ENCODE results near the gene FAM181A.

- TF ChIP-seq GATA2 (IDR thresholded peaks at IDR 0.05; ENCODE audit: low read depth, low read length) (no peak), GATA3 (IDR thresholded peaks at IDR 0.05; ENCODE audit: low read depth, low read length) (no peak)
These were observed 34.7 kb upstream of the FAM181A start for GRCh38 chr14:93892505-93892839.
